Naive B cell (primary cell): ENCODE results near the gene MOGAT3. TPM values are rescaled to one million over a fixed set of nuclear protein-coding genes. Genes with fewer than 3 reads are reported as not detected.
A peak's percentile ranks its signal among the peaks of the same experiment; 100 is the strongest.

ENCODE experiments used
- ATAC-seq, 2 donors: fragments of 150-1000 bp; cut with Tn5 transposase; 2 replicates each; pipeline ENCODE4 v1.10.0; 2021; ENCODE audit warnings: low read depth in 2 of 2, mild to moderate bottlenecking in 2 of 2, moderate library complexity in 2 of 2
- DNase-seq: peaks from one replicate; pipeline ENCODE4 v3.0.0; 2022
- H3K27ac Mint-ChIP-seq, 6 donors: one replicate each; pipeline ENCODE4 v1.8.0; 2020 to 2022; ENCODE audit warnings: mild to moderate bottlenecking in 6 of 6, mixed read lengths in 6 of 6, moderate library complexity in 5 of 6, inconsistent platforms in 2 of 6
- H3K27me3 Mint-ChIP-seq, 3 donors: one replicate each; pipeline ENCODE4 v1.8.0; 2021 to 2022; ENCODE audit warnings: mixed read lengths in 3 of 3, mild to moderate bottlenecking in 1 of 3
- H3K36me3 Mint-ChIP-seq, 2 donors: one replicate each; pipeline ENCODE4 v1.8.0; 2020 to 2022; ENCODE audit warnings: mixed read lengths in 2 of 2, inconsistent platforms in 1 of 2, mild to moderate bottlenecking in 1 of 2
- H3K4me1 Mint-ChIP-seq, 3 donors: one replicate each; pipeline ENCODE4 v1.8.0; 2020 to 2022; ENCODE audit warnings: mixed read lengths in 3 of 3, inconsistent platforms in 1 of 3, mild to moderate bottlenecking in 1 of 3, moderate library complexity in 1 of 3
- H3K4me3 Mint-ChIP-seq, 8 donors: one replicate each; pipeline ENCODE4 v1.8.0; 2020 to 2022; ENCODE audit warnings: mild to moderate bottlenecking in 8 of 8, mixed read lengths in 8 of 8, moderate library complexity in 8 of 8, inconsistent platforms in 2 of 8
- H3K9me3 Mint-ChIP-seq, 7 donors: one replicate each; pipeline ENCODE4 v1.8.0; 2020 to 2022; ENCODE audit warnings: mixed read lengths in 7 of 7, mild to moderate bottlenecking in 5 of 7, inconsistent platforms in 2 of 7, moderate library complexity in 1 of 7
- polyA plus RNA-seq, 6 donors: library from polyadenylated mRNA; unstranded; fragments of 300-500 nt; fragmentation: Illumina TruSeq; gene quantifications; one replicate each; pipeline ENCODE4 v1.2.3, GENCODE V29; 2021; ENCODE audit warnings: low read depth in 6 of 6

MOGAT3 gene
- polyA plus RNA-seq, 6 donors from 2014 or later = not detected

- ATAC-seq = no peak
- Mint-ChIP-seq H3K27me3 (peaks cover 29 to 45% (median 43%) of the 10 kb centered on the region in 3 donors), H3K4me3 (no peak overlapping the region), H3K27ac (no peak overlapping the region), H3K36me3 (peaks cover 0 to 5% of the 10 kb centered on the region in 2 donors), H3K4me1 (peaks cover 0 to 15% (median 4%) of the 10 kb centered on the region in 3 donors), H3K9me3 (peaks cover 0 to 12% (median 0%) of the 10 kb centered on the region in 7 donors)
- no peak for DNase-seq
Measured at GRCh38 chr7:101185258-101185839, 15.5 kb downstream of the MOGAT3 start.

GRCh38 chr7:101180130-101180755 is 20.6 kb downstream of the MOGAT3 start, which contains the start of gene NAT16:
NAT16 (minus strand) TSS chr7:101180293; CDS start chr7:101174807, 5,486 bp downstream.
- H3K27me3 Mint-ChIP-seq = peaks cover 52 to 81% (median 78%) of the 10 kb centered on the region in 3 donors
- peak within 1 kb of the TSS in 1 of 6 donors; percentile 7 for H3K27ac Mint-ChIP-seq
- ATAC-seq (no peak), DNase-seq (no peak)
- peaks cover 6 to 25% (median 23%) of the 10 kb centered on the region in 3 donors for H3K4me1 Mint-ChIP-seq
- H3K4me3 Mint-ChIP-seq = peak within 1 kb of the TSS in 7 of 8 donors; percentile 55 to 84 (median 71)
- peaks cover 0 to 12% (median 0%) of the 10 kb centered on the region in 7 donors for H3K9me3 Mint-ChIP-seq
- peaks cover 0 to 5% of the 10 kb centered on the region in 2 donors for H3K36me3 Mint-ChIP-seq

GRCh38 chr7:101179713-101180112 is 21.1 kb downstream of the MOGAT3 start:
- peaks cover 6 to 25% (median 23%) of the 10 kb centered on the region in 3 donors for H3K4me1 Mint-ChIP-seq
- DNase-seq (no peak), ATAC-seq (no peak)
- H3K9me3 Mint-ChIP-seq = peaks cover 0 to 12% (median 0%) of the 10 kb centered on the region in 7 donors
- H3K27ac Mint-ChIP-seq = peak overlapping the region in 1 of 6 donors; percentile 7
- peak overlapping the region in 5 of 8 donors; percentile 2 to 71 (median 49) for H3K4me3 Mint-ChIP-seq
- peaks cover 0 to 5% of the 10 kb centered on the region in 2 donors for H3K36me3 Mint-ChIP-seq
- peaks cover 53 to 82% (median 78%) of the 10 kb centered on the region in 3 donors for H3K27me3 Mint-ChIP-seq

GRCh38 chr7:101179117-101179516 is 21.7 kb downstream of the MOGAT3 start:
- peak overlapping the region in 7 of 8 donors; percentile 44 to 84 (median 63) for H3K4me3 Mint-ChIP-seq
- H3K36me3 Mint-ChIP-seq = peaks cover 0 to 9% of the 10 kb centered on the region in 2 donors
- H3K9me3 Mint-ChIP-seq = peaks cover 0 to 12% (median 1%) of the 10 kb centered on the region in 7 donors
- H3K4me1 Mint-ChIP-seq = peaks cover 8 to 29% (median 28%) of the 10 kb centered on the region in 3 donors
- ATAC-seq (peak in 1 of 2 donors; percentile 22), DNase-seq (no peak)
- peaks cover 56 to 84% (median 79%) of the 10 kb centered on the region in 3 donors for H3K27me3 Mint-ChIP-seq
- peak overlapping the region in 1 of 6 donors; percentile 7 for H3K27ac Mint-ChIP-seq

GRCh38 chr7:101177644-101178043 is 23.2 kb downstream of the MOGAT3 start:
- H3K27ac Mint-ChIP-seq = no peak overlapping the region
- no peak for ATAC-seq

GRCh38 chr7:101175664-101176063 is 25.2 kb downstream of the MOGAT3 start:
- Mint-ChIP-seq H3K27ac (no peak overlapping the region), H3K4me1 (peaks cover 27 to 53% (median 43%) of the 10 kb centered on the region in 3 donors), H3K36me3 (peaks cover 0 to 22% of the 10 kb centered on the region in 2 donors), H3K9me3 (peaks cover 0 to 11% (median 4%) of the 10 kb centered on the region in 7 donors), H3K4me3 (peak overlapping the region in 1 of 8 donors; percentile 22), H3K27me3 (peaks cover 62 to 100% (median 89%) of the 10 kb centered on the region in 3 donors)
- ATAC-seq (no peak), DNase-seq (no peak)

More at GRCh38 chr7:101177644-101178043, 23.2 kb downstream of the MOGAT3 start:
- peaks cover 16 to 39% (median 37%) of the 10 kb centered on the region in 3 donors for H3K4me1 Mint-ChIP-seq
- H3K4me3 Mint-ChIP-seq = peak overlapping the region in 1 of 8 donors; percentile 12
- no peak for DNase-seq
- H3K9me3 Mint-ChIP-seq = peaks cover 0 to 11% (median 5%) of the 10 kb centered on the region in 7 donors
- peaks cover 0 to 11% of the 10 kb centered on the region in 2 donors for H3K36me3 Mint-ChIP-seq
- peaks cover 62 to 96% (median 88%) of the 10 kb centered on the region in 3 donors for H3K27me3 Mint-ChIP-seq

GRCh38 chr7:101174322-101174854 is 26.4 kb downstream of the MOGAT3 start:
- Mint-ChIP-seq H3K4me3 (peak overlapping the region in 7 of 8 donors; percentile 48 to 86 (median 66)), H3K4me1 (peaks cover 36 to 53% (median 50%) of the 10 kb centered on the region in 3 donors), H3K36me3 (peaks cover 0 to 30% of the 10 kb centered on the region in 2 donors), H3K27me3 (peaks cover 70 to 100% (median 89%) of the 10 kb centered on the region in 3 donors), H3K9me3 (peaks cover 0 to 11% (median 4%) of the 10 kb centered on the region in 7 donors), H3K27ac (peak overlapping the region in 3 of 6 donors; percentile 44 to 97 (median 62))
- DNase-seq (no peak), ATAC-seq (no peak)

- DNase-seq (no peak), ATAC-seq (peak; percentile 22 to 23)
- H3K4me1 Mint-ChIP-seq = peaks cover 36 to 50% (median 48%) of the 10 kb centered on the region in 3 donors
- peaks cover 0 to 11% (median 4%) of the 10 kb centered on the region in 7 donors for H3K9me3 Mint-ChIP-seq
- H3K36me3 Mint-ChIP-seq = peaks cover 0 to 36% of the 10 kb centered on the region in 2 donors
- H3K27me3 Mint-ChIP-seq = peaks cover 75 to 100% (median 89%) of the 10 kb centered on the region in 3 donors
- H3K4me3 Mint-ChIP-seq = peak overlapping the region in 7 of 8 donors; percentile 48 to 86 (median 66)
- H3K27ac Mint-ChIP-seq = peak overlapping the region in 3 of 6 donors; percentile 28 to 97 (median 62)
Measured at GRCh38 chr7:101173752-101174244, 27.0 kb downstream of the MOGAT3 start.

- ATAC-seq (no peak), DNase-seq (no peak)
- H3K27ac Mint-ChIP-seq = peak overlapping the region in 2 of 6 donors; percentile 76 to 89
- H3K9me3 Mint-ChIP-seq = peaks cover 0 to 11% (median 4%) of the 10 kb centered on the region in 7 donors
- peaks cover 42 to 53% (median 47%) of the 10 kb centered on the region in 3 donors for H3K4me1 Mint-ChIP-seq
- peak overlapping the region in 5 of 8 donors; percentile 33 to 81 (median 53) for H3K4me3 Mint-ChIP-seq
- H3K27me3 Mint-ChIP-seq = peaks cover 77 to 100% (median 95%) of the 10 kb centered on the region in 3 donors
- peaks cover 0 to 42% of the 10 kb centered on the region in 2 donors for H3K36me3 Mint-ChIP-seq
Measured at GRCh38 chr7:101172854-101173751, 27.7 kb downstream of the MOGAT3 start.

GRCh38 chr7:101172005-101172853 is 28.6 kb downstream of the MOGAT3 start:
- H3K4me1 Mint-ChIP-seq = peaks cover 43 to 56% (median 53%) of the 10 kb centered on the region in 3 donors
- DNase-seq = peak; percentile 59

GRCh38 chr7:101171442-101171837 is 29.4 kb downstream of the MOGAT3 start:
- H3K9me3 Mint-ChIP-seq = peaks cover 0 to 11% (median 4%) of the 10 kb centered on the region in 7 donors
- H3K4me1 Mint-ChIP-seq = peaks cover 47 to 62% (median 61%) of the 10 kb centered on the region in 3 donors
- H3K27ac Mint-ChIP-seq = peak overlapping the region in 5 of 6 donors; percentile 36 to 95 (median 62)
- H3K27me3 Mint-ChIP-seq = peaks cover 73 to 99% (median 95%) of the 10 kb centered on the region in 3 donors
- ATAC-seq (no peak), DNase-seq (no peak)
- peak overlapping the region in 5 of 8 donors; percentile 32 to 64 (median 60) for H3K4me3 Mint-ChIP-seq
- H3K36me3 Mint-ChIP-seq = peaks cover 0 to 42% of the 10 kb centered on the region in 2 donors

More at GRCh38 chr7:101172005-101172853, 28.6 kb downstream of the MOGAT3 start:
- H3K36me3 Mint-ChIP-seq = peaks cover 0 to 42% of the 10 kb centered on the region in 2 donors
- peak overlapping the region in 4 of 6 donors; percentile 49 to 95 (median 82) for H3K27ac Mint-ChIP-seq
- peaks cover 77 to 100% (median 95%) of the 10 kb centered on the region in 3 donors for H3K27me3 Mint-ChIP-seq
- peak overlapping the region in 6 of 8 donors; percentile 60 to 81 (median 66) for H3K4me3 Mint-ChIP-seq
- ATAC-seq = peak; percentile 72 to 84
- peaks cover 0 to 11% (median 4%) of the 10 kb centered on the region in 7 donors for H3K9me3 Mint-ChIP-seq
